Measurements from ENCODE around the gene UBN1.

Gene UBN1

DNA sequence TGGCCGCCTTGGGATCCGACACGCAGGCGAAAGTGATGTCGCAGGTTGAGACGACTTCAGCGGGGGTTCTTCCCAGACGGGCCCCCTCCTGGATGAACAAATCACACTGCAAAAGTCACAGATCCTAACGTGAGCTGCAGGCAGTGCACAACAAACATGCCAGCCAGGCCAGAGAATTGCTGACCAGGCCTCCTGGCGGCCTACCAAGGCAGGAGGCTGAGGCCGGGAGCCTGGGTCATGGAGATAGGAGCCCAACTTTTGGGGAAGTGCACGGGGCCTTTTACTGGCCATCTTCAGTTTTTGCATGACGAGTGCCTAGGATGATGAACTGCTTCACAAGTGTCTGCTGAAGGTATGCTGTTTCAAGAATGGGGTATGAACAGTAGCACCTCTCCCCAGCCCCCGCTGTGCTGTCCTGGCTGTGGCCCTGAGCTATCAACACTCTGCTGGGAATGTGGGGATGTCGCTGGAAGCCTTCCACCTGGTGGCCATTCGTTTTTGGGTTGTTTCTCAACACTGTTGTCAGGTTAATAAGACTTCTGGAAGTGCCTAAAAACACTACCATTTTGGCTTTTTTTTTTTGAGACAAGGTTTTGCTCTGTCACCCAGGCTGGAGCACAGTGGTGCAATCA is 32.6 kb upstream of the UBN1 start:
- DNase-seq (ENCODE audit: low read depth) = no peak

- DNase-seq (ENCODE audit: low read depth) = no peak
Measured at GRCh38 chr16:4820652-4821051, 26.6 kb upstream of the UBN1 start.

DNA sequence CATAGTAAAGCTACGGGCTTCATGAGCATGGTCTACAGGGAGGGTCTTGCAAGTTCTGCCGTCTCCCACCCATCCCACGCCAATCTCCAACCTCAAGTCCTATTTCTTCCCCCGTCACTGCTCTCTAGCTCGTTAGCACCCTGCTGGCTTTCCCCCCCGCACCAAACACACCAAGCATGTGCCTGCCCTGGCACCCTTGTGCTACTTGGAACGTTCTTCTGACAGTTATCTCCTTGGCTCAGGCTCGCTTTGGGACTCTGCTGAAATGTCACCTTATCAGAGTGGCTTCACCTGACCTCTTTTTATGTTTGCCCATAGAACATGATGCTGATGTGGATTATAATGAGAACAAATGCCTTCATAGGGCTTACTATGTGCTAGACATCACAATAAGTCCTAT is 22.1 kb upstream of the UBN1 start:
- no peak for DNase-seq (ENCODE audit: low read depth)

GRCh38 chr16:4826526-4826925 is 20.8 kb upstream of the UBN1 start:
- DNase-seq (ENCODE audit: low read depth) = no peak

GRCh38 chr16:4826980-4827379 is 20.3 kb upstream of the UBN1 start:
- no peak for DNase-seq (ENCODE audit: low read depth)

GRCh38 chr16:4828567-4829321 is 18.5 kb upstream of the UBN1 start:
- no peak for DNase-seq (ENCODE audit: low read depth)

GRCh38 chr16:4830408-4830807 is 16.9 kb upstream of the UBN1 start:
- DNase-seq (ENCODE audit: low read depth) = no peak

DNA sequence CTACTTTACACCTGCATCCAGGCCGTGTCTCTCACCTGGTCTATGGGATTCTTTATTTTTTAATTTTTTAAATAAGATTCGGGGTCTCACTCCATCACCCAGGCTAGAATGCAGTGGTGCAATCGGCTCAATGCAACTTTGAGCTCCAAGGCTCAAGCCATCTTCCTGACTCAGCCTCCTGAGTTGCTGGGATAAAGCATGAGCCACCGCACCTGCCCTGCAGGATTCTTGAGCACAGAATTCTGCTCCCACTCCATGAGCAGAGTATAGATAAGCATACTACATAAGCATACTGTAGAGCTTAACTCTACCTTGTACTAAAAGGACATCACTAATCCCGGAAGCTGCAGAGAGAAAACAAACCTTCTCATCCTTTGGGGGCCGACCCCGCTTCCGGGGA is 15.7 kb upstream of the UBN1 start:
- no peak for DNase-seq (ENCODE audit: low read depth)

GRCh38 chr16:4832698-4833343 is 14.5 kb upstream of the UBN1 start:
- DNase-seq (ENCODE audit: low read depth) = no peak

DNA sequence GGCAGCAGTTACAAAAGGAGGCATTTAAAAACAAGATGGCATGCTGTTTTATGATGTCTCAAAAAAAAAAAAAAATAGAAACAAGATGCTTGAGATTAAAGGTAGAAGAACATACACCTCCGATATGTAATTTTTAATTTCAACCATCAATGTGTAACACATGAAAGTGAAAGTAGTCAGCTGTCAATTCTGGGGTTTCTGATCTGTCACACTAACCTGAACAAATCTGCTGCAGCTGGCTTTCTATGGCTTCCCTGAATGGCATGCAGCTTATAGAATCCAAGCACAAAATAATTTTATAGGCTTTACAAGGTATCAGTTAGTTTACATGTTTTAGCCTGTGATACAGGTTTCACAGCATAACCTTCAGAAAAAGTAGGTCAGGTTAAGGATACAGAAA is 13.7 kb upstream of the UBN1 start:
- DNase-seq (ENCODE audit: low read depth) = no peak

- no peak for DNase-seq (ENCODE audit: low read depth)
Measured at GRCh38 chr16:4836727-4837126, 10.6 kb upstream of the UBN1 start.

- no peak for DNase-seq (ENCODE audit: low read depth)
Measured at GRCh38 chr16:4837733-4838501, 9.4 kb upstream of the UBN1 start.

DNA sequence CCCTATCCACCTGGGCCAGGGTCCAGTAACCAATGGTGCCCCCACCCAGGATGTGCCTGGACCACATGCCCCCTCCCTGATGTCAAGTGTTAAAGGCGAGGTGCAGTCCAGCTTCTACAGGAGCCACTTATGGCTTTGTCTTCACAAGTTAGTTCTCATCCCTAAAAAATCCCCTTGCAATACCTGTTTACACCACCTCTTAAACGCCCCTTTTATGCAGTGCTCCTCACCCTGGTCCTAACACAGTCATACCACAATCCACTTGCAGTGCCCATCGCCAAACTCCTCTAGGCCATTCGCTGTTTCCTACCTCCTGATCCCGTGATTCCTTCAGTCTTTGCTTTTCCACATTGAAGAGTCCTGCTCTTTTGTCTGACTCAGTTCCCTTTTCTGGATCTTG is 7.3 kb upstream of the UBN1 start:
- no peak for DNase-seq (ENCODE audit: low read depth)

DNA sequence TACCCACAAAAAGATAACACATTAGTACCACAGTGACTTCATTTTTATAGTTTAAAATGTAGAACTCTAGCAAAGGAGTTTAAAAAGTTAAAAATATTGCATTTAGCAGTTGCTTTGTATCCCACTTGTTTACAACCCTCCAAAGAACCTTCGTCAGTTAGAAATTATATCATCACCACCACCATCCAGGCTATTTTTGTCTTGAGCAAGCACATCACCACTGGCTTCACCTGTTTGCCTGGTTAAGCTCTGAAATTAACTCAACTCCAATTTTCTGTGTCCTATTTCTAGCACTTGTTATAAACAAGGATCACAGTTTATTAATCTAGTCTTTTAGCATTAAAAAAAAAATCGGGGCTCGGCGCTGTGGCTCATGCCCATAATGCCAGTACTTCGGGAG is 6.3 kb upstream of the UBN1 start:
- DNase-seq (ENCODE audit: low read depth) = no peak

DNA sequence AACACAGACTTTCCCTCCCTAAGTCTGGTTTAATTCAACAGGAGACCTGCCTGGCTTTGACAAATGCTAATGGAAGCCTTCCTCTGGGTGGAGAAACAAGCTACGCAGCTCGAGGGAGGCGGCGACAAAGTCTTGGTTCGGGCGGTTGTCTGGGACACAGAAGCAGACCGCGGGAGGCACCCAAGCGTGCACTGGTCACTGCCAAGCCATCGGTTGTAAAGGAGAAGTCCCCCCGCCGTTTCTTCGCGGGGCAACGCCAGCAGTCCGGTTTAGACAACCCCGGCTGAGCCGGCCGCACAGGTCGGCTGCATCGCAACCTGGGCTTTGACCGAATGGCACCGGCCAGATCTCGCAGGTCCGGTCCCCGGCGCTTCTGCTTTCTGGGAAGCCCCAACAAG is 779 bp upstream of the UBN1 start:
- DNase-seq (ENCODE audit: low read depth) = no peak

DNA sequence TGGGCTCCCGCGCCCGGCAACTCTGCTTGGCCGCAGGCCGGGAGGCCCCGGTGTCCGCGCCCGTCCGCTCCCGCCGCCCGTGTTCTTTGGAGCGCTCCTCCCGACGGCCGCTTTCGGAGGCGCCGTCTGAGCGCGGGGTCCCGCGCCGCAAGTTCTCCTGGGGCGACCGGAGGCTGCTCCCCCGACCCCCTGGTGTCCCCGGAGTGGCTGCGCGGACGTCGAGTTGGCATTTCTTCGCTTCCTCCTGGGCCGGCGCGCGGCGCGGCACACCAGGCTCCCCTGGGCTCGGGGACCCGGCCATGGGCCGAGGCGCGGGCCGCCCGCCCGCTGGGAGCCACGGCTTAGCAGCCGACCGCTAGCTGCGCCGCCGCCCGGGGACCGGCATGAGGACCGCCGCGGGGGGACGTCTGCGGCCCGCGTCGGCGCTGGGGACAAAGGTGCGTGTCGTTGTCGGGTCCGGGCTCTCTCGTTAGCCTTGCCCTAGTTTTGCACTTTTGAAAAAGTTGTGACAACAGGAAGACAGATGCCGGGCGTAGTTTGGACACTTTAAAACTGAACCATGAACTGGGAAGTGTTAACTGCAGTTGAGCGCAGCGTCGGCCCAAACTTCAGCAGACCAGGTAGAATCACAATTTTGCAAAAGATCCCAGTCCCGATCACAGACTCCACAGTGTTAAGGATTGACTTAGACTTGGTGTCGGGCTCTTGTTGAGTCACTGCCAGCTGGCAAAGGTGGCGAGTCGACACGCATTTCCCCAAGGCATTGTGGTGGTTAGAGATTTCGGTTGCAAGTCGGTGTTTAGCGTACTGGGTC is 700 bp downstream of the UBN1 start:
- no peak for DNase-seq (ENCODE audit: low read depth)

DNA sequence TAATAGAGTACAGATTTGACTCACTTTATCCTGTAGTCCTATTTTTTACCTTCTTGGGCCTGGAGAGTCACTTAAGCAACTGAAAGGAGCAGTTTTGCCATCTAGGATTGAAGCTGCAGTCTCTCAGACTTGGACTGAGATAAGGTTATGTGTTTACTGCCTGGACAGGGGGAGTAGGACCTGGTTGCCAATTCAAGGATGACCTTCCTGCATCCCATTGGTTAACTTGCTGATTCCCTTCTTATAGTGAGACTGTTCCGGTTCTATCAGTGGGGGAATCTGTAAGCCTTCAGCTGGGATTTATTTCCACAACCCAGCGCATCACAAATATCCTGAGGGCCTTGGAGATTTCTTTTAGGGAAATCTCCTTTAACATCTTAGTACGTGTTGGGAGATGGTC is 2.9 kb downstream of the UBN1 start:
- no peak for DNase-seq (ENCODE audit: low read depth)

DNA sequence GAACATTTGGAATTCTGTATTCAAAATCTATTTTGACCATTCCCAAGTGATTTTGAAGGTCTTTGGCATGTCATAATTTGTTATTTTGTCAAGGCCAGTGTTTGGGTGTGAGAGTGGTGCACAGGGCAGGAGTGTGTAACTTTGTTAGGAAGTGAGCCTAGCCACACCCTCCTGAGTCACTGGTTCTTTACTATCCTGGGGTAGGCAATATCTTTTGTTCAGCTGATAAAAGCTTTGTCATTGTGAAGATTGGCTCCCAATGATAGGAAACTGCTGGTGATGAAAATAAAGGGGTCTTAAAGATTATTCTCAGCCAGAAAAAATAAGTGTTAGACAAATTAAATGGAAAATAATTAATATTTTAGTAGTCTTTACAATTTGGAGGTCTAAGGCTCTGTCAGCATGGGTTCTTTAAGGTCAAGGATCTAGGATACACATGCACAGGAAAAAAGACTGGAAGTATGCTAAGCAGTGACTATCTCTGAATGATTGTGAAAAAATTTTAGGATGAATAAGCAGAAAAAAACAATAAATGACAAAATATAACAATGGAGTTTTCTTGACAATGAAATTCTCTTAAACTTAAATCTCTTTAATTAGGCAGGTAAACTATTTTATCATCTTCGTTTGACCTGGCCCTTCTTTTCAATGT is 5.1 kb downstream of the UBN1 start:
- no peak for DNase-seq (ENCODE audit: low read depth)

GRCh38 chr16:4855371-4855770 is 8.1 kb downstream of the UBN1 start:
- DNase-seq (ENCODE audit: low read depth) = no peak

- DNase-seq (ENCODE audit: low read depth) = no peak
Measured at GRCh38 chr16:4855804-4856203, 8.5 kb downstream of the UBN1 start.

GRCh38 chr16:4859190-4859899 is 12.1 kb downstream of the UBN1 start:
- no peak for DNase-seq (ENCODE audit: low read depth)

All from HS-5 (cell line).